ENCODE results near the gene NAA40.
"Not testable (repeated sequence)": the region's sequence is repeated elsewhere in the genome, so short reads cannot be mapped to it uniquely, and the experiment has no call there.

NAA40 gene

GRCh38 chr11:63966444-63966843 is 27.6 kb downstream of the NAA40 start:
- no peak for TF ChIP-seq CTCF (IDR thresholded peaks at IDR 0.05; ENCODE audit: control insufficient read depth, insufficient read depth, low read depth, low read length, missing control alignments)
- DNase-seq (ENCODE audit: low read depth), result no peak
- no peak overlapping the region for H3K4me3 ChIP-seq (ENCODE audit: control insufficient read depth, low read depth, low read length)

- no peak for DNase-seq (ENCODE audit: low read depth)
- TF ChIP-seq CTCF (IDR thresholded peaks at IDR 0.05; ENCODE audit: control insufficient read depth, insufficient read depth, low read depth, low read length, missing control alignments), result no peak
- H3K4me3 ChIP-seq (ENCODE audit: control insufficient read depth, low read depth, low read length), result no peak overlapping the region
Observed at GRCh38 chr11:63969461-63969860, 30.7 kb downstream of the NAA40 start.

- TF ChIP-seq CTCF (IDR thresholded peaks at IDR 0.05; ENCODE audit: control insufficient read depth, insufficient read depth, low read depth, low read length, missing control alignments), result no peak
- DNase-seq (ENCODE audit: low read depth), result no peak
- no peak overlapping the region for H3K4me3 ChIP-seq (ENCODE audit: control insufficient read depth, low read depth, low read length)
Observed at GRCh38 chr11:63970902-63971301, 32.1 kb downstream of the NAA40 start.

GRCh38 chr11:63973912-63974258 is 35.1 kb downstream of the NAA40 start:
- H3K4me3 ChIP-seq (ENCODE audit: control insufficient read depth, low read depth, low read length); DNase-seq (ENCODE audit: low read depth): not testable (repeated sequence)

GRCh38 chr11:63974259-63975143 is 35.7 kb downstream of the NAA40 start, which contains the start of gene COX8A:
Gene COX8A (plus strand): TSS chr11:63974620. CDS start chr11:63974681, 61 bp downstream.
- DNase-seq (ENCODE audit: low read depth), result peak; percentile 99
- peak; percentile 12 for TF ChIP-seq CTCF (IDR thresholded peaks at IDR 0.05; ENCODE audit: control insufficient read depth, insufficient read depth, low read depth, low read length, missing control alignments)
- H3K4me3 ChIP-seq (ENCODE audit: control insufficient read depth, low read depth, low read length), result peak within 1 kb of the TSS; percentile 92

GRCh38 chr11:63978551-63979239 is 39.9 kb downstream of the NAA40 start:
- H3K4me3 ChIP-seq (ENCODE audit: control insufficient read depth, low read depth, low read length), result no peak overlapping the region
- no peak for DNase-seq (ENCODE audit: low read depth)
- no peak for TF ChIP-seq CTCF (IDR thresholded peaks at IDR 0.05; ENCODE audit: control insufficient read depth, insufficient read depth, low read depth, low read length, missing control alignments)

- DNase-seq (ENCODE audit: low read depth), result no peak
- H3K4me3 ChIP-seq (ENCODE audit: control insufficient read depth, low read depth, low read length), result no peak overlapping the region
- TF ChIP-seq CTCF (IDR thresholded peaks at IDR 0.05; ENCODE audit: control insufficient read depth, insufficient read depth, low read depth, low read length, missing control alignments), result no peak
Observed at GRCh38 chr11:63979426-63979825, 40.6 kb downstream of the NAA40 start.

Data from AG09309 (cell line).